ENCODE measurements around the gene URGCP.

DNA sequence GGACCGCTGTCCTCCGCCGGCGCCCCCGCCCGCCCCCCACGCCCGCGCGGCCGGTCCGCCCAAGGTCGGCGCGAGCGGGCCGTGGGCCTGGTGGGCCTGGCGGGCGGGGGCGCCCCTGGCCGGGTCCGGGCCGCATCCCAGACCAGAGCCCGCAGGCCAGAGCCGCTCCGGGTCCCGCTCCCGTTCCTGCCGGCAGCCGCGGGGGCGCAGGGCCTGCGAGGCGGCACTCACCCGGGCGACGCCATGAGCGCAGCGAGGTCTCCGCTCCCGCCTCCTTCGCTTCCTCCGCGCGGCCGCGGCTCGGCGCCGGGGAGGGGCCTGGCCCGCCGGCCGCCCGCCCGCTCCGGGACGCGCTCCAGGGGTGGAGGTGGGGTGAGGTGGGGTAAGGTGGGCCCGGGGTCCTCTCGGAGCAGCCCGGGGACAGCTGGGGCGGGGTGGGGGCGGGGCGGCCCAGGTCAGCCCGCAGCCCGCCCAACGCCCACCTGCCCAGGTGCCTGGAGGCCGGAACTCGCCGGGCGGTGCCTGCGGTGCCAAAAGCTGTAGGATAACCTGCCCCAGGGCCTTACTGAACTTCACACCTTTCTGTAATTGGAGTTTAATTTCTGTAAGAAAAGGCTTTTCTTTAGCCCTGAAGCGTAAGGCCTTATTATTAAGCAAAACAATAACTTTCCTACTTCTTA lies at the start of gene URGCP:
- TF ChIP-seq POLR2AphosphoS5 (IDR thresholded peaks at IDR 0.05) (no peak), POLR2A (IDR thresholded peaks at IDR 0.05) (peak in 1 of 2 donors; percentile 32)
- TF ChIP-seq, protein P1, sequence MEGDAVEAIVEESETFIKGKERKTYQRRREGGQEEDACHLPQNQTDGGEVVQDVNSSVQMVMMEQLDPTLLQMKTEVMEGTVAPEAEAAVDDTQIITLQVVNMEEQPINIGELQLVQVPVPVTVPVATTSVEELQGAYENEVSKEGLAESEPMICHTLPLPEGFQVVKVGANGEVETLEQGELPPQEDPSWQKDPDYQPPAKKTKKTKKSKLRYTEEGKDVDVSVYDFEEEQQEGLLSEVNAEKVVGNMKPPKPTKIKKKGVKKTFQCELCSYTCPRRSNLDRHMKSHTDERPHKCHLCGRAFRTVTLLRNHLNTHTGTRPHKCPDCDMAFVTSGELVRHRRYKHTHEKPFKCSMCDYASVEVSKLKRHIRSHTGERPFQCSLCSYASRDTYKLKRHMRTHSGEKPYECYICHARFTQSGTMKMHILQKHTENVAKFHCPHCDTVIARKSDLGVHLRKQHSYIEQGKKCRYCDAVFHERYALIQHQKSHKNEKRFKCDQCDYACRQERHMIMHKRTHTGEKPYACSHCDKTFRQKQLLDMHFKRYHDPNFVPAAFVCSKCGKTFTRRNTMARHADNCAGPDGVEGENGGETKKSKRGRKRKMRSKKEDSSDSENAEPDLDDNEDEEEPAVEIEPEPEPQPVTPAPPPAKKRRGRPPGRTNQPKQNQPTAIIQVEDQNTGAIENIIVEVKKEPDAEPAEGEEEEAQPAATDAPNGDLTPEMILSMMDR (IDR thresholded peaks at IDR 0.05): no peak
